Neural progenitor cell (in vitro differentiated cells): Measurements from ENCODE around the gene SPRR2G.

ENCODE experiments used
- CTCF ChIP-seq: fragments of 200-600 bp; sonication (generic); IDR thresholded peaks from 2 replicates; pipeline ENCODE4 v1.5.1; 2017; ENCODE audit warnings: antibody characterized with exemption, mild to moderate bottlenecking
- EZH2 ChIP-seq: fragments of 200-600 bp; sonication (generic); IDR thresholded peaks from 2 replicates; pipeline ENCODE4 v1.6.1; 2017; ENCODE audit warnings: antibody characterized with exemption, mild to moderate bottlenecking, moderate library complexity

- no peak for TF ChIP-seq CTCF
- no peak for TF ChIP-seq EZH2
These were observed 29.7 kb downstream of the SPRR2G start for GRCh38 chr1:153120945-153121344.
